IMR-90 (cell line): Measurements from ENCODE around the gene STUM.

Experiments used
- CTCF ChIP-seq: conservative IDR thresholded peaks from 2 replicates; pipeline ENCODE4 v1.5.1; 2012; ENCODE audit warnings: mild to moderate bottlenecking, low read depth, low read length, improper control_type of control experiment
- MAFK ChIP-seq: IDR thresholded peaks from 2 replicates; pipeline ENCODE4 v1.6.1; 2012; ENCODE audit warnings: low read depth, low read length, improper control_type of control experiment
- POLR2A ChIP-seq: IDR thresholded peaks from 2 replicates; pipeline ENCODE4 v1.6.1; 2012; ENCODE audit warnings: mild to moderate bottlenecking, low read depth, low read length

- no peak for TF ChIP-seq CTCF
- TF ChIP-seq POLR2A: no peak
- no peak for TF ChIP-seq MAFK
Observed at GRCh38 chr1:226596531-226597165, 48.1 kb downstream of the STUM start.
